Stimulated activated CD4-positive, alpha-beta T cell treated with anti-CD3 and anti-CD28 coated beads, TNF-alpha, amount 100 ng/mL, for 1 hour (primary cell): Measurements from ENCODE around the gene HYAL3.
A peak's percentile ranks its signal among the peaks of the same experiment; 100 is the strongest.
"Not testable (repeated sequence)": the region's sequence is repeated elsewhere in the genome, so short reads cannot be mapped to it uniquely, and the experiment has no call there.

Experiments used
- DNase-seq, 3 donors: peaks; one replicate each; pipeline ENCODE4 v3.0.0-alpha.2; 2020; ENCODE audit warnings: low read depth in 3 of 3, low spot score in 1 of 3

HYAL3 gene

DNA sequence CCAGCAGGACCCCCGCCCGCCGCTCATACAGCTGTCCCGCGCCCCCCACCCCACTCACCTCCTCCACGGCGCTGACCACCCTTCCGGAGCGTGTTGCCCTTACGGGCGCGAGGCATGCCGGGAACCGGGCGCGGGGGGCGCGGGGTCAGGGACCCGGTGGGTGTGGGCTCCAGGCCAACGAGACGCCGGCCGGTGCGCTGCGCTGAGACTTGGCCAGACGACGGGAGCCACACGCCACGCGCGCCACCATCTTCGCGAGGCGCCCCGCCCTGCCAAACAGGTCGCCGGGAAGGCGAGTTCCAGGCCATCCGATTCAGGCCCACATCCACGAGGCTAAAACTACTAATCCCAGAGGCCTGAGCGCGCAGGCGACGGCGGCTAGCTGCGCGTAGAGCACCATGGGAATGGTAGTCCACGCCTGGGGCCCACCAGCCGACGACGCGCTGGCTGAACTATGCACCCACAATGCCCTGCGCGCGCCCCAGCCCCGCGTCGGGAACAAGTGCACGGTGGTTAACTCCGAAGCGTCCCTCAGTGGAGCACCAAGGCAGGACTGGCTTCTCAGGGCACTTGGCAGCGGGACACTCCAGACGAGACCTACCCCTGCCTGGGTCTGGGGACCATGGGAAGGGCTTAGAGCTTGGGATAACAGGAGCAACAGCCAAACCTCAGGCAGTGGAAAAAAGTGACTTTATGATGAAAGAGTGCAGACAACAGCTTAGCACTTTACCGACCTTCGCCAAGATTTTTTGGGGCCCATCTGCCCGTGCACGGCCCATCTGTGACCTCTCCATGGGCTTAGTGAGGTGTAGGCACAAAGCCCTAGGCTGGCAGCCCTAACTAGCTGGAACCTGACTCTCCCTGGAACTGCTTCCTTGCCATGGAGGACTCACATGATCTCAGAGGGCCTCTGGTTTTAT, 6.8 kb downstream of the HYAL3 start, which contains the start of gene IFRD2:
Gene IFRD2, minus strand, starts transcription at position 271 of the 920 bp plus-strand sequence. Its CDS starts 155 bp downstream, at position 116.
- DNase-seq, result peak; percentile 87 to 90 (median 87)

DNA sequence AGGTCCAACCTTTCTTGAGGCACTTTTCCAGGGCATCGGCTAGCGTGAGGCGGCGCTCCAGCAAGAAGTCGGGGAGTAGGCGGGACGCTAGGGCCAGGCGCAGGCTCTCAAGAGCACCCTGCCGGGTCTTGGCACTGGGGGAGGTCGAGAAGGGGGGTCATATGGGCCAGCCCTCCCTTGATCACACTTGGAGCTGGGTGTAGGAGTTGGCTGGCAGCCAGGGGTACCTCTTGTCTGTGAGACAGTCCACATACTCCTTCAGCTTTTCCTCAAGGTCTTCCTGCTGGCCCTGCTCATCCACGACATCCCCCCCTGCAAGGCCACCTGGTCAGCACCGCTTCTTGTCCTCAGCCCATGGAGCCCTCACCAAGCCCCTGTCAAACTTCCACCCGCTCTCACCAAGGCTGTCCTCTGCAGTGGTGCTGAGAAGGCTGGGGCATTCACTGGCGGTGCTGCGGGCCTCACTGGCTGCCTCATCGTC, 9.0 kb downstream of the HYAL3 start:
- no peak for DNase-seq

DNA sequence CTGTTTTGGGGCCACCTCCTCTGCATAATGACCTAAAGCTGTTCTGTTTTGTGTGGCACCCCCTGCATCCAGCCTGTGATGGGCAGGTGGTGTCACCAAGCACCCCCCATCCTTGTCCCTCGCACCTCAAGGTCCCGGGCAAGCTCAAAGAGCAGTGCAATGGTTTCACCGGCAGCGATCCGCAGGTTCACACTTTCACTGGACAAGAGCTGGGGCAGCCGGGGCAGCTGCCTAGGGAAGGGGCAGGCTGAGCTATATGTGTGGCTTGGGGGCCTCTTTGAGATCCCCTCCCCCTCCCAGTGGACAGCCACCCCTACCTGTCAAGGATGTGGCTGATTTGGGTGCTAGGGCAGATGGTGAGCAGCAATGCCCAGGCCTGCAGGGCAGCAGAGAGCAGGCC, 10.1 kb downstream of the HYAL3 start:
- no peak for DNase-seq

DNA sequence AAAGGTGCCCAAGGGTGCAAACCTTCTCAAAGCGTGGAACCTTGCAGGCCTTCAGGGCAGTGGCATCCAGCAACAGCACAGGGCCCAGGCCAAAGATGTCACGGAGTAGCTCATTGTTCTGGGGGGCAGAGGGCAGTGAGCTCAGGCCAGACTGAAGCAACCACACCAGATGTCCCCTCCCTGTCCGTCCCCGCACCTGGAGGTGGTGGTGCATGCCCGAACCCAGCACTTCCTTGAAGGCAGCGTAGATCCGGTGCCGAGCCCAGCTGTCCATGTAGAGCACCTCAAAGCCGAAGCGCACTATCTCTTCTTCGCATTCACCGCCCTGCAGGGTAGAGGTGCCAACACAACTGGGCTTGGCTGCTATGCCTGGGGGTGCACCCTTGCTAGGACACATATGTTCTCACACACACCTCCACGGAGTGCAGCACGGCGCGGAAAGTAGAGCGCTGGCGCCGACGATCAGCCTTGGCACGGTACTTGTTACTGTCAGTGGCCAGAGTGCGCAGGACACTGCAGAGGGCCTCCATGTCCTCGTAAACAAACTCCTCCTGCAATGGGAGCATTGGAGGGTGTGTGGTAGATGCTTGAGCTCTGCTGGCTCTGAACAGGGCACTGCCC, 10.7 kb downstream of the HYAL3 start:
- no peak for DNase-seq

DNA sequence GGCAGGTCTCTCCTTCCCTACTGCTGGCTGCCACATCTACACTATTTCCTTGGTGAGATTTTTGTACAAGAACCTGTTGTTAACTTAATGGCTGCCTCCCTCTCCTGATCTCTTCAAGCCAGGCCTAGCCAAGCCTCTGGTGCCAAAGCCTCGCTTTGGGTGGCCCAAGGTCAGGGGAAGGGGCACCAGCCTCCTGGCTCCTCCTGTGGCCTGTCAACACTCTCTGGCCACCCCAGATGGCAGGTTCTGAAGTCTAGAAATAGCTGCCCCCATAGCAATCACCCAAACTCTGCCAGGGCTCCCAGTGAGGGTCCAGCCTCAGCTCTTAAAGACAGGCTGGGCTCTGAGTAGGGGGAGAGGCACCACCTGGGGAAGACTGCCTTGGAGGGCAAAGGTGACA, 11.9 kb downstream of the HYAL3 start:
- no peak for DNase-seq

DNA sequence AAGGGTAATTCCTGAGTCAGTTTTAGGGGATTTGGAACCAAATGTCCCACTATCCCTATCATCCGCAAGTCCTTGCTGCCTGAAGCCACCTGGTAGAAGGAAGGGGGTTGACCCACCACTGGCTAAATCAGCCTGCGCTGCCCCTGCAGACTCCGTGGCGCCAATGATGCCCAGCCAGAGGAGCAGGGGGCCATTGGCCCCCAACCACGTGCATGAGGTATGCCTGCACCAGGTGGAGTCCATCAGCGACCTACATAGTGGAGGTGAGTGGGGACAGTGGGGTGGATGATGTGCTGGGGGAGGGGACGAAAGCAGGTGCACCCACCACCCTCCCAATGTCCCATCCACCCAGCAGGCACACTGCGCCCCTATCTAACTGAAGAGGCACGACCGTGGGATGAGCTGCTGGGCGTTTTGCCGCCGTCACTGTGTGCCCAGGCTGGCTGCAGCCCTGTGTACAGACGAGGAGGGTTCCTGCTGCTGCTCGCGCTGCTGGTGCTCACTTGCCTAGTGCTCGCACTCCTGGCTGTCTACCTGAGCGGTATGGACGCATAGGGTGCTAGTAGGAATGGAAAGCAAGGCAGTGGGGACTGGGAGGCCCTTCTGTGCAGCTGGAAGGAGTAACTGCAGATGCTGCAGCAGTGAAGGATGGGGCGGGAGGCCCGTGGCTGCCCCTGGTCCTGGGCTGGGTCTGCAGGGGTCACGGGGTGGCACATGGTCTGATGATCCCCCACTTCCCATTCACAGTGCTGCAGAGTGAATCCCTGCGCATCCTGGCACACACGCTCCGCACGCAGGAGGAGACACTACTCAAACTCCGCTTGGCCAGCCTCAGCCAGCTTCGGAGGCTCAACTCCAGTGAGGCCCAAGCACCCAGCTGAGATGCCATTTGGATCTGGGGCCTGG, 12.6 kb downstream of the HYAL3 start:
- DNase-seq, result no peak

GRCh38 chr3:50284121-50284520, 15.1 kb downstream of the HYAL3 start:
- DNase-seq, result not testable (repeated sequence)

DNA sequence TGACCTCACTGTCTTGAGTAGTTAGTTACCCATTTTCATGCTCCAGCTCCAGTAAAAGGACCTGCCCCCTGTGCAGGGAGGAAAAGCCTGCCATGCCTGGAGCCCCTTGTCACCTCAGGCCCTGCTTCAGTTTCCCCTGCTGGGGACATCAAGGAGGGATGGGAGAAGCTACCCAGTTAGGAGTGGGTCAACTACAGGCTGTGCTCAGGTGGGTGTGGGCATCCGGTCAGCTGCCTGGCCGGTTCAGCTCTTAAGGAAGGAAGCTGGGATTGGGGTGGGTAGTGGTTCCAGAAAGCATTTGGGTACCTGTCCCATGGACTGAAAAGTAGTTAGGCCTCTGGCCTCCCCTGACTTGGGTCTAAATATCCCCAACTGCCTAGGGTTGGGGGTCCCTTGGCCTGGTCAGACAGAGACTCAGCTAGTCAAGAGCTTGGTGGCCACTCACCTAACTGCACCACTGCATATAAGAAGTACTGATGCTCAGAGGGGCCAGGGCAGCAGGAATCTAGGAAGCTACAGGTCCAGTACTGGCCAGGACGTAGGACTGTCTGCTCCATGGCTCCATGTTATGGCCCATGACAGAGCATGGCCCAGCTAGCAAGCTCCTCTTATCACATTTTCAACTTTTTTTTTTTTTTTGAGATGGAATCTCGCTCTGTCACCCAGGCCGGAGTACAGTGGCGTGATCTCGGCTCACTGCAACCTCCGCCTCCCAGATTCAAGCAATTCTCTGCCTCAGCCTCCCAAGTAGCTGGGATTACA, 19.8 kb downstream of the HYAL3 start:
- no peak for DNase-seq

DNA sequence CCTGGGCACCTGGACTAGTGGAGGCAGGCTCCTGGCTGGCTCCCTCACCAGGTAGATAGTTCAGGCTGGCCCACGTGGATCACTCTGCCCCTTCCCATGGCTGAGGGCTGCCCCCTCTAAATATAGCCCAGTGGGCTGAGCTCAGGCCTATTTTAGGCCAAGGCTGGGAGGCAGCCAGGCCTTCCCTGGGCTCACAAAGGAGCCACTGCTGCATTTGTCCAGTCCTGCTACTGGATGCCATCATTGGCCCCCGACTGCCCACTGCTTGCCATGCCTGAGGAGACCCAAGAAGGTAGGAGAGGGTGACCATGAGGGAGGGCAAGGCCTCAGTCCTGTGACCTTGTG, 20.4 kb downstream of the HYAL3 start, which contains the start of gene LSMEM2:
Gene LSMEM2, plus strand, starts transcription at position 208 of the 345 bp plus-strand sequence. Its CDS starts 27 bp downstream, at position 235.
- no peak for DNase-seq

DNA sequence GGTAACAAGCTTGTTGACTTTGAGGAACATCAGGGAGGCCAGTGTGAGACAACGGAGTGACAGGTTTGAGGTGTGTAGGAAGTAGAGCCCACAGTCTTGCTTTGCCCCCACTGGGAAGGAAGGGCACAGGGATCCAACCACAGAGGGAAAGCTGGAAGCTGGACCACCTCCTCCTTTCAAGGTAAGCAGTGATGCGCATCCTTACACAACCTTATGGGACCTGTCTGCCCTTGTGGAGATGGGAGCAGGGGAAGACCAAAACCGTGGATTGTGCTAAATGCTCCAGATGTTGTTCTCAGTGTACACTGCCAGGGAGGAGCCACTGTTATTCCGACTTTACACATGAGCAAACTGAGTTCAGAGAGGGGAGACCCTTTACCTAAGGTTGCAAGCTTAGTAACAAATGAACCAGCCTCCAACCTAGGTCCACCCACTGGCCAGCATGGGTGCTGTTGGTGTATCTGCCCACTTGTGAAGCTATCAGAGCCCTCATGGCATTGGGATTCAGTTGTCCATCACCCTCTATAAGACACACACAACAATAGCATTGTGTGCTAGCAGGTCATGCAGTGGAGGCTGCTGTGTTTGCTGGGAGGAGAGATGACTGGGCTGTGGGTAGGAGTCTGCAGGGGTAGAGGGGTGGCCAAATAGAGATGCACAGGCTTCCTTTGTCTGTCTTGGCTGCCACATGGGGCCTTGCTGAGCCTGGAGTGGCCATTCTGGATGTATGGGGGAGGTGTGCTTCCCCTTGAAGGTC, 20.9 kb downstream of the HYAL3 start:
- no peak for DNase-seq

- DNase-seq, result no peak
Measured at GRCh38 chr3:50276762-50277101, 22.5 kb downstream of the HYAL3 start.

DNA sequence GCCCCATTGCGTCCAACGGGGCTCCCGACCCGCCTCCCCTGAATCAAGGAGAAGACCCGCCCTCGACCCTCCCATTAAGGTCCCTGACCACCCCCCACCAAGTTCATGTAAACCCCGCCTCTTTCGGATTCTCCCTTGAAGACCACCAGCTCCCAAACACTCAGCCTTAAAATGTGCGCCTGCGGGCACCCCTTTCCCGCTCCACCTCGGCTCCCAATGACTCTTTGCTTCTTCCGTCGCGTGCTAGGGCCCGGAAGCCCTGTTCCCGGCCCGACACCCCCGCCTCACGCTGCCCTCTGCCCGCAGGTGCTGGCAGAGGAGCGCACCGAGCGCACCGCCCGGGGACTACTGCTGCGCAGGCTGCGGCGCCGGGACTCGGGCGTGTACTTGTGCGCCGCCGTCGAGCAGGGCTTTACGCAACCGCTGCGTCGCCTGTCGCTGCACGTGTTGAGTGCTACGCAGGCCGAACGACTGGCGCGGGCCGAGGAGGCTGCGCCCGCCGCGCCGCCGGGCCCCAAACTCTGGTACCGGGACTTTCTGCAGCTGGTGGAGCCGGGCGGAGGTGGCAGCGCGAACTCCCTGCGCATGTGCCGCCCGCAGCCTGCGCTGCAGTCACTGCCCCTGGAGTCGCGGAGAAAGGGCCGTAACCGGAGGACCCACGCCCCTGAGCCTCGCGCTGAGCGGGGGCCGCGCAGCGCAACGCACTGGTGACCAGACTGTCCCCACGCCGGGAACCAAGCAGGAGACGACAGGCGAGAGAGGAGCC, 23.0 kb downstream of the HYAL3 start:
- no peak for DNase-seq

- no peak for DNase-seq
Measured at GRCh38 chr3:50275141-50275995, 23.8 kb downstream of the HYAL3 start.

- DNase-seq, result peak in 2 of 3 donors; percentile 31 to 68
Measured at GRCh38 chr3:50274371-50275104, 24.7 kb downstream of the HYAL3 start.

DNA sequence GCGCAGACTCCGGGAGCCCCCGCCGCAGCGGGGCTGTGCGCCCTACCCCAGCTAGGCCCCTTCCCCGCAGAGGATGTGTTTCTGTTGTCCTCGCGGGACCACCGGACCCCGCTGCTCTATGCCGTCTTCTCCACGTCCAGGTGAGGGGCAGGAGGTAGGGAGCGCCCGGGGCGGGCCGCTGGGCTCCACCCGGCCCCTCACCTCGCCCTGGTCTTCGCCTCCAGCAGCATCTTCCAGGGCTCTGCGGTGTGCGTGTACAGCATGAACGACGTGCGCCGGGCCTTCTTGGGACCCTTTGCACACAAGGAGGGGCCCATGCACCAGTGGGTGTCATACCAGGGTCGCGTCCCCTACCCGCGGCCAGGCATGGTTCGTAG, 25.5 kb downstream of the HYAL3 start:
- DNase-seq, result no peak

GRCh38 chr3:50272911-50273688, 26.1 kb downstream of the HYAL3 start:
- peak; percentile 50 to 92 (median 73) for DNase-seq

GRCh38 chr3:50272538-50272910, 26.7 kb downstream of the HYAL3 start:
- DNase-seq, result not testable (repeated sequence)
